Measurements from ENCODE around the gene SLC22A1.

DNA sequence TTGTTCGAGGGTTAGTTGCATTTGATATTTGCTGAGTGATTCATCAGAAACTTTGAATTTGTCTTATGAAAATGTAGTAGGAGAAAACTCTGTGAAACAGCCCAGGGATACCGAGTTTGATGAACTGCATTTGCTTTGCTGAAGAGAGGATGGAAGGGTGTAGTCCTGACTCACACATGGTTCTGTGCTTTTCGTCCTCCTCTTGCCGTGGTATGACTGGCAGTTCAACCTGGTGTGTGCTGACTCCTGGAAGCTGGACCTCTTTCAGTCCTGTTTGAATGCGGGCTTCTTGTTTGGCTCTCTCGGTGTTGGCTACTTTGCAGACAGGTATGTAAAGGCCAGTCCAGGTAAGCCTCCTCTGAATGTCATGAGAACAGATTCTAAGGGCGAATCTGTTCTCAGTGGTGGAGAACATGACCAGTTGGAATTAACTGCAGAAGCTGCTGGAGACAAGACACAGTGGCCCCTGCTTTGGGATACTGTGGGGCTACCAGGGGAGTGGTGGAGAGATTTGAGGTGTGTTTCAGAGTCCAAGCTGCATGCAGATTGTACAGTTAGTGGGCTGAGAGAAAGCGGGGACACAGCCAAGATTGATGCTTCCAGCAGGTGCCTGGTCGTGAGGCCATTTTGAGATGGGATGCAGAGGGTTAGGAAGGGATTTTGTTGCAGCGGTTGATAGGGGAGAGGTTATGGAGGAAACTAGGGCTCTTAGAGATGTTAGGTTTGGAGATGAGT lies 8.4 kb downstream of the SLC22A1 start:
- TF ChIP-seq RAD21 (IDR thresholded peaks at IDR 0.05; ENCODE audit: low read length), result no peak
- TF ChIP-seq CEBPB (IDR thresholded peaks at IDR 0.05; ENCODE audit: low read depth, low read length), result no peak
